Activated CD8-positive, alpha-beta memory T cell treated with anti-CD3 and anti-CD28 coated beads for 4 hours (primary cell): ENCODE results near the gene AFAP1.

ENCODE experiments used
- DNase-seq, 2 donors: peaks; one replicate each; pipeline ENCODE4 v3.0.0-alpha.2; 2020; ENCODE audit warnings: low read depth in 2 of 2

Gene AFAP1

GRCh38 chr4:7803992-7804755 lies 135.5 kb downstream of the AFAP1 start:
- peak; percentile 59 to 65 for DNase-seq

- no peak for DNase-seq
Observed at GRCh38 chr4:7803371-7803770, 136.3 kb downstream of the AFAP1 start.

GRCh38 chr4:7802093-7802726 lies 137.5 kb downstream of the AFAP1 start:
- peak; percentile 55 to 58 for DNase-seq

GRCh38 chr4:7801641-7802040 lies 138.0 kb downstream of the AFAP1 start:
- no peak for DNase-seq

GRCh38 chr4:7801001-7801400 lies 138.7 kb downstream of the AFAP1 start:
- DNase-seq = no peak

- no peak for DNase-seq
Observed at GRCh38 chr4:7800410-7800809, 139.3 kb downstream of the AFAP1 start.

GRCh38 chr4:7799736-7800135 lies 139.9 kb downstream of the AFAP1 start:
- no peak for DNase-seq

- DNase-seq = no peak
Observed at GRCh38 chr4:7799306-7799705, 140.4 kb downstream of the AFAP1 start.

- DNase-seq = no peak
Observed at GRCh38 chr4:7798178-7798995, 141.3 kb downstream of the AFAP1 start.

- DNase-seq = no peak
Observed at GRCh38 chr4:7797330-7797729, 142.3 kb downstream of the AFAP1 start.

- no peak for DNase-seq
Observed at GRCh38 chr4:7795983-7796382, 143.7 kb downstream of the AFAP1 start.

- DNase-seq = no peak
Observed at GRCh38 chr4:7793186-7793585, 146.5 kb downstream of the AFAP1 start.

- no peak for DNase-seq
Observed at GRCh38 chr4:7792616-7793015, 147.0 kb downstream of the AFAP1 start.

- DNase-seq = no peak
Observed at GRCh38 chr4:7790999-7791398, 148.7 kb downstream of the AFAP1 start.

GRCh38 chr4:7790023-7790422 lies 149.6 kb downstream of the AFAP1 start:
- no peak for DNase-seq

GRCh38 chr4:7788694-7789425 lies 150.8 kb downstream of the AFAP1 start:
- DNase-seq = no peak

- no peak for DNase-seq
Observed at GRCh38 chr4:7788193-7788592, 151.5 kb downstream of the AFAP1 start.

- DNase-seq = no peak
Observed at GRCh38 chr4:7787681-7788141, 151.9 kb downstream of the AFAP1 start.

- no peak for DNase-seq
Observed at GRCh38 chr4:7787067-7787466, 152.6 kb downstream of the AFAP1 start.

GRCh38 chr4:7786517-7786916 lies 153.1 kb downstream of the AFAP1 start:
- DNase-seq = no peak

- no peak for DNase-seq
Observed at GRCh38 chr4:7786040-7786439, 153.6 kb downstream of the AFAP1 start.

GRCh38 chr4:7785017-7785416 lies 154.6 kb downstream of the AFAP1 start:
- no peak for DNase-seq
